ENCODE measurements around the gene TCEAL8.

The TCEAL8 gene

DNA sequence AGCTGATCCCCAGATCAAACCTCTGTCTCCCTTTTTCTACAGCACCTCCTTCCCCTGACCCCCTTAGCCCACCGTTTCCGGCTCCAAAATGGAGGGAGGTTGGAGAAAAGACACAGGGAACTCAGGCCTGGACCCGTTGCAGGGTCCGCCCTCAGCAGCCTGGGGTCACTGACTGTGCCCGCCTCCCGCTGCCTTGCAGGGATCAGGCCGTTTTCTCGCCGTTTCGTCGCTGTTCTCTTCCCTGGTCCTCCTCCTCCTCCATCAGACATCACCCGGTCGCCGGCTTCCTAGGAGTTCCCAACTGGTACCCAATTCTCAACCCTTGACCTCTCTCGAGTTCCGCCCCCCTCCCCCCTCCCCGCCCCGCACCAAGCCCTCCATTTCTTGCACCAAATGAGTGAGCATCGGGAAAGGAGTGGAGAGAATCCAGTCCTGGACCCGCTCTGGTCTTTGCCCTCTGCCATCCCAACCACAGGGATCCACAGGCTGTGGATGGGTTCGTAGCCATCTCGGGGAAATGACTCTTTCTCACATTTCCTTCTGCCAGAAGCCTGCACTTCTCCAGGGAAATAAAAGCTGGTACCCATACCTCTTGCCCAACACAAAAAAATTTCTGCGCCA lies 21.1 kb upstream of the TCEAL8 start:
- H3K36me3 ChIP-seq = no peaks in the 10 kb centered on the region
- peaks cover 0 to 6% (median 3%) of the 10 kb centered on the region in 4 donors for H3K4me1 ChIP-seq
- no peaks in the 10 kb centered on the region for H3K27me3 ChIP-seq
- H3K4me3 ChIP-seq = peak overlapping the region; percentile 14 to 33
- H3K27ac ChIP-seq = no peak overlapping the region
- no peaks in the 10 kb centered on the region for H3K9me3 ChIP-seq
- DNase-seq = no peak
- intact Hi-C loops (cut with DNase I; ENCODE audit: low total_unique reads) = no loop called here
- no peak for TF ChIP-seq CTCF (IDR thresholded peaks at IDR 0.05)

DNA sequence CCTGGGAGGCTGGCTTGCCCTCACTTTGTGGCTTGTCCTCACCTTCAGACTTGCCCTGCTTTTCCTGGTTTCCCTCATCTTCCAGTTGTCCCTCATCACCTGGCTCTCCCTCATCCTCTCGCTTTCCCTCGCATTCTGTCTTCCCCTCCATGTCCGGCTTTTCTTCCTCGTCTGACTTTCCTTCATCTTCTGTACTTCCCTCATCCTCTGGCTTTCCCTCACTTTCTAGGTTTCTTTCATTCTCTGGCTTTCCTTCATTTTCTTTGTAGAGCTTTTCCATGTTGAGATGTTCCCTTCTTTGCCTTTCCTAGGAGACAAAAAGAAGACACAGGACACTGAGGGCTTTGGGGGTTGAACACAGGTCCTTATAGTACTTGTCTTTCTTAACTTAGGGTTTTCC lies 19.3 kb upstream of the TCEAL8 start:
- H3K27ac ChIP-seq = no peak overlapping the region
- TF ChIP-seq CTCF (IDR thresholded peaks at IDR 0.05) = no peak
- peaks cover 0 to 6% (median 3%) of the 10 kb centered on the region in 4 donors for H3K4me1 ChIP-seq
- no peak overlapping the region for H3K4me3 ChIP-seq
- no peaks in the 10 kb centered on the region for H3K36me3 ChIP-seq
- H3K9me3 ChIP-seq = no peaks in the 10 kb centered on the region
- no peak for DNase-seq
- H3K27me3 ChIP-seq = no peaks in the 10 kb centered on the region
- intact Hi-C loops (cut with DNase I; ENCODE audit: low total_unique reads) = no loop called here

DNA sequence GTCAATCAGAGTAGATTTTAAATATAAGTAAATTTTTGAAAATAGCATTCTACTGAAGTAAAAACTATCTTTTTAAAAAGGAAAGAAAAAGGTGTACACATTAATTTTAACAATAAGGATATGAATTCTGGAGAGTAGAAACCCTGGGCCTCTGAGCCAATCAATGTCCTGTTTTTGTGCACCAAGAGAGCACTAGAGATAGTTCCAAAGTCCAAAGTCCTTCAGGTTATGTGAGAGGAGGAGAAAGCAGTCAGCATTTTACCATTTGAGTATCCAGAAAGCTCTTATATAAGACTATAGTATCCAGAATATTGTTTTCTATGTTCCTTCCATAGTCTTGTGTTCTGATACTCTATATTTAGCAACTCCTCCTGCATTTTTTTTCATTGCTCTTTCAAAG lies 3.3 kb upstream of the TCEAL8 start:
- Histone ChIP-seq H3K9me3 (peaks cover 0 to 3% (median 0%) of the 10 kb centered on the region in 3 donors), H3K4me1 (no peaks in the 10 kb centered on the region), H3K27me3 (no peaks in the 10 kb centered on the region), H3K36me3 (no peaks in the 10 kb centered on the region), H3K27ac (no peak overlapping the region), H3K4me3 (no peak overlapping the region)
- TF ChIP-seq CTCF (IDR thresholded peaks at IDR 0.05) = no peak
- DNase-seq = no peak
- intact Hi-C loops (cut with DNase I; ENCODE audit: low total_unique reads) = no loop called here

- intact Hi-C loops (cut with DNase I; ENCODE audit: low total_unique reads) = no loop called here
- H3K27ac ChIP-seq = no peak overlapping the region
- H3K27me3 ChIP-seq = no peaks in the 10 kb centered on the region
- H3K4me1 ChIP-seq = no peaks in the 10 kb centered on the region
- no peak for TF ChIP-seq CTCF (IDR thresholded peaks at IDR 0.05)
- no peak overlapping the region for H3K4me3 ChIP-seq
- DNase-seq = no peak
- H3K9me3 ChIP-seq = no peaks in the 10 kb centered on the region
- H3K36me3 ChIP-seq = no peaks in the 10 kb centered on the region
These were observed 1.7 kb upstream of the TCEAL8 start for GRCh38 chrX:103256651-103257050.

DNA sequence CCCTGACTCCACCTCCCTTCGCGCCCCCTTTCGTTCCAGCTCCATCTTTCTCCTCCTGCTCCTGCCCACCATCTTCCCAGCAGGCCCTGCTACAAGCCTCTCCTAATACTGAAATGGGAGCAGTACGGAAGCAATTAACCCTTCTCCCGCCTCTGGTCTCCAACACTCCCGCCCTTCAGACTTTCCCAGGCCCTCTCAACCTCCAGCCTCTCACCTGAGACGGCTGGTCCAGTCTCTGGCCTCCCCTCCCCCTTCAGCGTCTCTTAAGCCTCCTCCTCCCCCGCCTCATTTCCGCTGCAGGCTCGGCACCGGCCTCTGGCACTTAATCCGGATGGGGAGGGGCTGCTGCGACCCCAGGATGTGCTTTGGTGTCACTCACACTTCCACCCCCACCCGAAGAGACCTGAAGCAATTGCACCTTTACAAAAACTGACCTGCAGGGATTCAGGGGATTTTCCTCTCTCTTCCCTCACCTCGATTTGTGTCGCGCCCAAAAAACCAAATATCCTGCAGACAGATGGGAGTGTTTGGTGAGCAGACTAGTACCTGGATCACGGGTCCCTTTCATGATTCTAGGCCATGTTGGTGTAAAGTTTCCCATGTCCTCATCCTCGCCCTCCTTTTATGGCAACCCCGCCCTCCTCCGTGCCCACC lies 657 bp downstream of the TCEAL8 start:
- Histone ChIP-seq H3K36me3 (no peaks in the 10 kb centered on the region), H3K27me3 (no peaks in the 10 kb centered on the region), H3K4me3 (peak overlapping the region; percentile 65 to 73), H3K27ac (peak overlapping the region; percentile 79 to 86), H3K9me3 (no peaks in the 10 kb centered on the region), H3K4me1 (no peaks in the 10 kb centered on the region)
- DNase-seq = peak; percentile 24 to 65
- intact Hi-C loops (cut with DNase I; ENCODE audit: low total_unique reads) = no loop called here
- no peak for TF ChIP-seq CTCF (IDR thresholded peaks at IDR 0.05)
